ENCODE data around the gene SLC26A11.
A peak's percentile ranks its signal among the peaks of the same experiment; 100 is the strongest.

Gene SLC26A11

DNA sequence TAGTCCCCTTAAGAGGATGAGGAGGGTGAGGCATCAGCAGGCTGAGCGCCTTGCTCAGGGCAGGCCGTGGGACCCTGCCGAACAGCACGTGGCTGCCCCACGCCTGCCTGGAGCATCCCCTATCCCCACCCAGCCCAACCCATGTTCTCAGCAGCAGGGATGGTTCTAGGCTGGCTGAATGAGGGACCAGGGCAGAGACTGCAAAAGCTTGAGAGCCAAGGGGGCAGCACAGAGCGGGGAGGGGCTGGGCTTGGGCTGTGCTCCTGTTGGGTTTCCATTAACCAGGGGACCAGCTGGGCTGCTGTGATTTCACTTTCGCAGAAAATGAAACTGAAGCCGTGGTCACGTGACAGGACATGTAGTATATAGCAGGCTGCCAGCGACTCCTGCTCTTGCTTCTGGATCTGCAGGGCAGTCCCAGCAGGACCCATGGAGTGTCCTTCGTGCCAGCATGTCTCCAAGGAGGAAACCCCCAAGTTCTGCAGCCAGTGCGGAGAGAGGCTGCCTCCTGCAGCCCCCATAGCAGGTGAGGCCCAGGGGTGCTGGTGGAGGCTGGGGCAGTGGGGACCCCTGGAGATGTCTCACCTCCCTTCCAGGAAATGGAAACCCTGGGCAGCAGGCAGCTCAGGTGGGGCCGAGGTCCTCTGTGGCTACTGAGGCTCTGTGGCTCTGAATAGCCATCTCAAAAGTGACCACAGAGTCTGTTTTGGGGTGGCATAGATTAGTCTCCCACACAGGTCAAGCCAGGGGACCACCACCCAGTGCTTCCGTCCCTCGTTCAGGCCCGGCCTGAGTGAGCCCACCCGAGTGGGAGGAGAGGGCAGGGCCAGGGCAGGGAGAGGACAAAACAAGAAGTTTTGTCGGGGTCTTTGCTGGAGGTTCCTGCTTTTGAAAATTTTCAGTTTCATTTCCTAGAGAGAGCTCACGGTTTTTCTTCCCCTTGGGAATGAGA lies 43.3 kb downstream of the SLC26A11 start:
- Histone ChIP-seq H3K27me3 (ENCODE audit: control insufficient read depth in 1 of 2, insufficient read depth in 1 of 2, low read length in 2 of 2) (no peaks in the 10 kb centered on the region), H2BK5ac (ENCODE audit: low read depth, low read length, poor library complexity, severe bottlenecking) (peak overlapping the region; percentile 37), H3K9ac (ENCODE audit: low read length) (peak overlapping the region; percentile 95), H4K8ac (ENCODE audit: low read length) (peak overlapping the region; percentile 83), H3K18ac (ENCODE audit: low read depth in 1 of 2, low read length in 2 of 2) (peak overlapping the region; percentile 10 to 58), H3K36me3 (ENCODE audit: control insufficient read depth in 1 of 2, insufficient read depth in 2 of 2, low read depth in 1 of 2, low read length in 2 of 2) (peaks cover 17 to 36% of the 10 kb centered on the region in 2 experiments), H3K14ac (ENCODE audit: low read length in 2 of 2) (peak overlapping the region in 1 of 2 experiments; percentile 13), H2AFZ (ENCODE audit: low read depth, low read length) (no peak overlapping the region), H3K4ac (ENCODE audit: low read depth in 1 of 2, low read length in 2 of 2) (peak overlapping the region; percentile 40 to 41), H3K4me3 (ENCODE audit: insufficient read depth in 1 of 2, low read depth in 1 of 2, low read length in 2 of 2) (peak overlapping the region in 1 of 2 experiments; percentile 88), H3K23ac (ENCODE audit: low read length in 2 of 2) (no peak overlapping the region), H3K4me1 (ENCODE audit: control insufficient read depth, insufficient read depth, low read depth, low read length) (peaks cover 36% of the 10 kb centered on the region), H3K9me3 (ENCODE audit: control insufficient read depth, low read length) (no peaks in the 10 kb centered on the region), H3K27ac (ENCODE audit: low read length, poor library complexity, severe bottlenecking) (peak overlapping the region; percentile 60), H4K91ac (ENCODE audit: low read length) (peak overlapping the region; percentile 52), H2BK15ac (ENCODE audit: low read depth, poor library complexity, severe bottlenecking) (peak overlapping the region; percentile 21), H2BK12ac (ENCODE audit: low read length in 2 of 2) (peak overlapping the region in 1 of 2 experiments; percentile 45), H2AK5ac (ENCODE audit: low read length, severe bottlenecking) (peak overlapping the region; percentile 79), H3K4me2 (ENCODE audit: low read length, poor library complexity, severe bottlenecking) (peak overlapping the region; percentile 41), H3K79me1 (replicated peaks; ENCODE audit: low read length, poor library complexity, severe bottlenecking) (peaks cover 24% of the 10 kb centered on the region), H2BK120ac (ENCODE audit: low read depth, low read length) (peak overlapping the region; percentile 68)
- WGBS = 89% methylated on average over 15 of the region's 19 CpGs
- peak; percentile 88 for DNase-seq

DNA sequence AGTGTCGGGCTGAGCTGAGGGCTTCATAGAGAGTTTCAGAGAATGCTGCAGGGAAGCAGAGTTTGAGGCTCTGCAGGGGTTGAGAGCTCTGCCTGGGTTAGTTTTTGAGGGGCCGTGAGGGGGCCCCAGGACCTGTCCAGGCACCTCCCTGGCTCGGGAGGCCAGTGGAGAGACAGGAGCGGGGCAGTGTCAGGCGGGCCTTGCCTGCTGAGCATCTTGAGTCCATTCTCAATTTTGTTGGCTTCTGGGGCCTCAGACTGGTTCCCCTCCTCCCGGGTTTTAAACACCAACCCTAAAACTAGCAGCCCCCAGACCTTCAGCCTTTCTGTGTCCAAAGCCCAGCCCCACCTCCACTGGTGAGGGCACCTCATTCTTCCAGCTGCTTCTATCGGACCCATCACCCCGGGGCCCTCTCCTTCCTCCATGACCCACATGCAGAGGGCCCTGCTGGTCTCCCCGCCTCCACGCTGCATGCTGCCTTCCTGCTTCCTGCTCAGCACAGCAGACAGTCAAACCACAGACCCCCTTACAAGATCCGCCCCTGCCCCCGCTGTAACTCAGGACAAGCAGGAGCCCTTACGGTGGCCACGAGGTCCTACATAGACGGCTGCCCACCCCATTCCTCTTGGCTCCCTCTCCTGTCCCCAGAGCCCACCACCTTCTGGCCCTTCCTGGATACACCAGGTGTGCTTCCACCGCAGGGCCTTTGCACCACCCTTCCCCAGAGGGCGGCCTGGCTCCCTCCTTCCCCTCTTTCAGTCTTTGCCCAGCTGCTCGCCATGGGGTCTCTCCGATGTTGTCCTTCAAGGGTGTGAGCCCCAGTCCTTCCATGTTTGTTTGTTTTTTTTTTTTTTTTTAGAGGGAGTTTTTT lies 44.2 kb downstream of the SLC26A11 start:
- Histone ChIP-seq H3K27me3 (ENCODE audit: control insufficient read depth in 1 of 2, insufficient read depth in 1 of 2, low read length in 2 of 2) (no peaks in the 10 kb centered on the region), H3K4me3 (ENCODE audit: insufficient read depth in 1 of 2, low read depth in 1 of 2, low read length in 2 of 2) (peak overlapping the region in 1 of 2 experiments; percentile 88), H2BK12ac (ENCODE audit: low read length in 2 of 2) (no peak overlapping the region), H3K4me2 (ENCODE audit: low read length, poor library complexity, severe bottlenecking) (no peak overlapping the region), H4K91ac (ENCODE audit: low read length) (peak overlapping the region; percentile 37), H3K9ac (ENCODE audit: low read length) (peak overlapping the region; percentile 95), H2BK5ac (ENCODE audit: low read depth, low read length, poor library complexity, severe bottlenecking) (no peak overlapping the region), H3K18ac (ENCODE audit: low read depth in 1 of 2, low read length in 2 of 2) (no peak overlapping the region), H3K27ac (ENCODE audit: low read length, poor library complexity, severe bottlenecking) (no peak overlapping the region), H3K14ac (ENCODE audit: low read length in 2 of 2) (no peak overlapping the region), H3K4ac (ENCODE audit: low read depth in 1 of 2, low read length in 2 of 2) (no peak overlapping the region), H3K9me3 (ENCODE audit: control insufficient read depth, low read length) (no peaks in the 10 kb centered on the region), H2BK15ac (ENCODE audit: low read depth, poor library complexity, severe bottlenecking) (no peak overlapping the region), H4K8ac (ENCODE audit: low read length) (no peak overlapping the region), H3K36me3 (ENCODE audit: control insufficient read depth in 1 of 2, insufficient read depth in 2 of 2, low read depth in 1 of 2, low read length in 2 of 2) (peaks cover 21 to 45% of the 10 kb centered on the region in 2 experiments), H2AFZ (ENCODE audit: low read depth, low read length) (no peak overlapping the region), H2BK120ac (ENCODE audit: low read depth, low read length) (no peak overlapping the region), H3K79me1 (replicated peaks; ENCODE audit: low read length, poor library complexity, severe bottlenecking) (peaks cover 28% of the 10 kb centered on the region), H3K4me1 (ENCODE audit: control insufficient read depth, insufficient read depth, low read depth, low read length) (peaks cover 35% of the 10 kb centered on the region), H3K23ac (ENCODE audit: low read length in 2 of 2) (no peak overlapping the region), H2AK5ac (ENCODE audit: low read length, severe bottlenecking) (peak overlapping the region; percentile 7)
- 95% methylated on average over 17 of the region's 19 CpGs for WGBS
- no peak for DNase-seq

DNA sequence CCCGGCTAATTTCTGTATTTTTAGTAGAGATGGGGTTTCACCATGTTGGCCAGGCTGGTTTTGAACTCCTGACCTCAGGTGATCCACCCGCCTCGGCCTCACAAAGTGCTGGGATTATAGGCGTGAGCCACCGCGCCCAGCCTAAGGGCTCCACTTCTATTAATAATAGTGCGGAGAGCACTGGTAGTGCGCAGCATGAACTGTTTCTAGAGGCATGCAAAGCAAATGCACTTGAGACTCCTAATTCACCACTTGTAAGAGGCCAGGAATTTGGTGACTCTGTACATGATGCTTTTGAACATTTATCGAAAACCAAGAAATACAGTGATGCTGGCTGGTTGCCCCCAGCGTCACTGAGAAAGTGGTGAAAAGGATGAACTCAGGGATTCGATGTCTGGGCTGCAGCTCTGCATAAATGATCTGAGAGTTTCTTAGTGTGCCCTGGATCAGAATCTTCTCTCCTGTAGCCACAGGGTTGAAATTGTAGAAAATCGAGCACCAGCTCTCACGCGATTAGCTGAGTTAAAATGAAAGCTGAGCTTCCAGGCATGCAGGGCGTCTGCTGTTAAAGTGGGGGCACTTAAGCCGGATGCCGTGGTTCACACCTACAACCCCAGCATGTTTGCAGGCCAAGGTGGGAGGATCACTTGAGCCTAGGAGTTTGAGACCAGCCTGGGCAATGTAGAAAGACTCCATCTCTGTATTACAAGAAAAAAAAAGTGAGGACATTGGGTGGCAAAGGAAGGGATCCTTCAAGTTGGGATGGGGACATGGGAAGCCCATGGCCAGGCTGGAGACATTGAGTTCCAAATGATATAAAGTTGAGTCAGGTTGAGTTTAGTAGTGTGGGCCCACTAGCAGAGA lies 45.2 kb downstream of the SLC26A11 start:
- Histone ChIP-seq H2BK15ac (ENCODE audit: low read depth, poor library complexity, severe bottlenecking) (no peak overlapping the region), H3K27me3 (ENCODE audit: control insufficient read depth in 1 of 2, insufficient read depth in 1 of 2, low read length in 2 of 2) (no peaks in the 10 kb centered on the region), H4K8ac (ENCODE audit: low read length) (no peak overlapping the region), H3K9me3 (ENCODE audit: control insufficient read depth, low read length) (no peaks in the 10 kb centered on the region), H3K4me3 (ENCODE audit: insufficient read depth in 1 of 2, low read depth in 1 of 2, low read length in 2 of 2) (no peak overlapping the region), H3K79me1 (replicated peaks; ENCODE audit: low read length, poor library complexity, severe bottlenecking) (peaks cover 30% of the 10 kb centered on the region), H4K91ac (ENCODE audit: low read length) (no peak overlapping the region), H2AK5ac (ENCODE audit: low read length, severe bottlenecking) (no peak overlapping the region), H3K36me3 (ENCODE audit: control insufficient read depth in 1 of 2, insufficient read depth in 2 of 2, low read depth in 1 of 2, low read length in 2 of 2) (peaks cover 26 to 54% of the 10 kb centered on the region in 2 experiments), H3K4me2 (ENCODE audit: low read length, poor library complexity, severe bottlenecking) (no peak overlapping the region), H3K4me1 (ENCODE audit: control insufficient read depth, insufficient read depth, low read depth, low read length) (peaks cover 29% of the 10 kb centered on the region), H2AFZ (ENCODE audit: low read depth, low read length) (no peak overlapping the region), H3K27ac (ENCODE audit: low read length, poor library complexity, severe bottlenecking) (no peak overlapping the region), H3K14ac (ENCODE audit: low read length in 2 of 2) (no peak overlapping the region), H3K18ac (ENCODE audit: low read depth in 1 of 2, low read length in 2 of 2) (no peak overlapping the region), H3K23ac (ENCODE audit: low read length in 2 of 2) (no peak overlapping the region), H3K4ac (ENCODE audit: low read depth in 1 of 2, low read length in 2 of 2) (no peak overlapping the region), H2BK5ac (ENCODE audit: low read depth, low read length, poor library complexity, severe bottlenecking) (no peak overlapping the region), H2BK120ac (ENCODE audit: low read depth, low read length) (no peak overlapping the region), H3K9ac (ENCODE audit: low read length) (no peak overlapping the region), H2BK12ac (ENCODE audit: low read length in 2 of 2) (no peak overlapping the region)
- DNase-seq = no peak
- WGBS = 97% methylated on average over 17 of the region's 17 CpGs
